ENCODE results near the gene GTF2A2. TPM values are rescaled to one million over a fixed set of nuclear protein-coding genes. Genes with fewer than 3 reads are reported as not detected.
A peak's percentile ranks its signal among the peaks of the same experiment; 100 is the strongest.

Gene GTF2A2
- total and polyA plus RNA-seq, 8 donors = 1.2 to 82.9 (median 26.5) TPM

DNA sequence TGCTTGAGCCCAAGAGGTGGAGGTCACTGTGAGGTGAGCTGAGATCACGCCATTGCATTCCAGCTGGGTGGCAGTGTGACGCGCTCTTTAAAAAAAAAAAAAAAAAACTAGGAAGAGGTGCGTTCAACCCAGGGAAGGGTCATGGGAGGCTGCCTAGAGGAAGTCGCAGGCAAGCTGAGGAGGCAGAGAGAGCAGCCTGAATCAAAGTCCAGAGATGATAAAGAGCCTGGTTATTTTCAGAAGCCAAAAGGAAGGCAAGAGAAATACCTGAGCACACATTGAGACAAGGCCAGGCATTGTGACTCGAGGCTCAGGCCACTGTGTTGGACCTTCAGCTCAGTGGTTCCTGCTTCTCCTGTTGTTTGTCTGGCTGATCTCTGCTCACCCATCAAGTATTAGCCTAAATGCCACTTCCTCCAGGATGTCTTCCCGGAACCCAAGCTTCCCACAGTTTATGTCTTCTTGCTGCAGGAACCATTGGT is 61.8 kb downstream of the GTF2A2 start:
- H3K4me1 ChIP-seq = peaks cover 10 to 35% (median 15%) of the 10 kb centered on the region in 4 donors
- 34 to 72% (median 46%) methylated on average over 7 of the region's 7 CpGs for WGBS, 5 donors
- H3K27ac ChIP-seq = peak overlapping the region in 4 of 5 donors; percentile 68 to 85 (median 74)
- H3K9me3 ChIP-seq = no peaks in the 10 kb centered on the region
- peak; percentile 49 to 74 for DNase-seq
- TF ChIP-seq POLR2A (IDR thresholded peaks at IDR 0.05) = no peak
- peak in 2 of 3 donors; percentile 39 to 55 for TF ChIP-seq POLR2AphosphoS5 (IDR thresholded peaks at IDR 0.05)
- H3K27me3 ChIP-seq = no peaks in the 10 kb centered on the region
- no peak overlapping the region for H3K4me3 ChIP-seq
- H3K36me3 ChIP-seq = no peaks in the 10 kb centered on the region
- intact Hi-C loops (cut with DNase I; ENCODE audit: low total_unique reads) = no loop called here

DNA sequence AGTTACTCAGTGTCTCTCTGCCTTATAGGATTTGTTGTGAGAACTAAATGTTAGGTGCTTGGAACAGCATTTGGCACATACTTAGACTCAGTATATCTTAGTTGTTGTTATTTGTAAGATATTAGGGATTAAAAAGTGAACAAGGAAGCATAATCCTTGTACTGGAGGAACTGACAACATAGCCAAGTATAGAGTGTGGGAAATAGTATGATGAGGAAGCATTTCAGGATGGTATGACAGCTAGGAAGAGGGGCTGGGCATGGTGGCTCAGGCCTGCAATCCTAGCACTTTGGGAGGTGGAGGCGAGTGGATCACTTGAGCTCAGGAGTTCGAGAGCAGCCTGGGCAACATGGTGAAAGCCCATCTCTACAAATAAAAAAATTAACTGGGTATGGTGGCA is 62.3 kb downstream of the GTF2A2 start:
- H3K9me3 ChIP-seq = no peaks in the 10 kb centered on the region
- intact Hi-C loops (cut with DNase I; ENCODE audit: low total_unique reads) = no loop called here
- H3K4me3 ChIP-seq = no peak overlapping the region
- TF ChIP-seq POLR2A (IDR thresholded peaks at IDR 0.05) = no peak
- no peak for TF ChIP-seq CTCF (IDR thresholded peaks at IDR 0.05)
- no peak for TF ChIP-seq POLR2AphosphoS5 (IDR thresholded peaks at IDR 0.05)
- no peak for TF ChIP-seq EP300 (IDR thresholded peaks at IDR 0.05)
- H3K36me3 ChIP-seq = no peaks in the 10 kb centered on the region
- 76 to 88% (median 85%) methylated on average over 2 of the region's 2 CpGs for WGBS, 5 donors
- no peaks in the 10 kb centered on the region for H3K27me3 ChIP-seq
- DNase-seq = no peak
- H3K27ac ChIP-seq = peak overlapping the region in 4 of 5 donors; percentile 68 to 85 (median 74)
- H3K4me1 ChIP-seq = peaks cover 10 to 40% (median 15%) of the 10 kb centered on the region in 4 donors

GRCh38 chr15:59594493-59594942 is 62.8 kb downstream of the GTF2A2 start:
- intact Hi-C loops (cut with DNase I; ENCODE audit: low total_unique reads) = no loop called here
- Histone ChIP-seq H3K36me3 (no peaks in the 10 kb centered on the region), H3K9me3 (no peaks in the 10 kb centered on the region), H3K27ac (peak overlapping the region in 4 of 5 donors; percentile 62 to 85 (median 71)), H3K4me1 (peaks cover 10 to 40% (median 15%) of the 10 kb centered on the region in 4 donors), H3K4me3 (no peak overlapping the region), H3K27me3 (no peaks in the 10 kb centered on the region)
- peak in 2 of 3 donors; percentile 57 to 73 for TF ChIP-seq POLR2AphosphoS5 (IDR thresholded peaks at IDR 0.05)
- TF ChIP-seq EP300 (IDR thresholded peaks at IDR 0.05) = no peak
- DNase-seq = peak in 1 of 2 donors; percentile 68
- 18 to 49% (median 31%) methylated on average over 3 of the region's 3 CpGs for WGBS, 5 donors

- Histone ChIP-seq H3K4me3 (no peak overlapping the region), H3K27me3 (no peaks in the 10 kb centered on the region), H3K36me3 (no peaks in the 10 kb centered on the region), H3K4me1 (peaks cover 9 to 45% (median 15%) of the 10 kb centered on the region in 4 donors), H3K27ac (peak overlapping the region in 3 of 5 donors; percentile 8 to 65 (median 65)), H3K9me3 (no peaks in the 10 kb centered on the region)
- peak in 1 of 2 donors; percentile 54 for DNase-seq
- WGBS, 5 donors = 18 to 34% (median 23%) methylated on average over 2 of the region's 2 CpGs
- TF ChIP-seq POLR2A (IDR thresholded peaks at IDR 0.05) (no peak), POLR2AphosphoS5 (IDR thresholded peaks at IDR 0.05) (no peak), CTCF (IDR thresholded peaks at IDR 0.05) (no peak), EP300 (IDR thresholded peaks at IDR 0.05) (no peak)
- intact Hi-C loops (cut with DNase I; ENCODE audit: low total_unique reads) = no loop called here
These were observed 66.0 kb downstream of the GTF2A2 start for GRCh38 chr15:59591356-59591755.

DNA sequence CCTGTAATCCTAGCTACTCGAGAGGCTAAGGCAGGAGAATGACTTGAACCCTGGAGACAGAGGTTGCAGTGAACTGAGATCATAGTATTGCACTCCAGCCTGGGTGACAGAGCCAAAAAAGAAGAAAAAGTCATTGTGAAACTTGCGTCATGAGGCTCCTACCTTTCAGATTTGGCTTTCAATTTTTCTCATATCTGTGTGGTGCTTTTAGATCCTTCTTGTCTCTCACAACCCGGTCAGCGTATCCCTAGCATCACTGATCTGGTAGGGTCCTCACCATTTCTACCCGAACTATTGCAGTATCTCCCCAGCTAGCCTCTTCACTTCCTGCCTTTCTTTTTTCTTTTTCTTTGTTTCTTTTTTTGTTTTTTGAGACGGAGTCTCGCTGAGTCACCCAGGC is 67.3 kb downstream of the GTF2A2 start:
- WGBS, 5 donors = 77 to 89% (median 80%) methylated on average over 7 of the region's 7 CpGs
- DNase-seq = no peak
- H3K36me3 ChIP-seq = no peaks in the 10 kb centered on the region
- no peak overlapping the region for H3K4me3 ChIP-seq
- intact Hi-C loops (cut with DNase I; ENCODE audit: low total_unique reads) = no loop called here
- peaks cover 2 to 36% (median 9%) of the 10 kb centered on the region in 4 donors for H3K4me1 ChIP-seq
- H3K27ac ChIP-seq = no peak overlapping the region
- H3K27me3 ChIP-seq = no peaks in the 10 kb centered on the region
- TF ChIP-seq POLR2A (IDR thresholded peaks at IDR 0.05) = no peak
- no peak for TF ChIP-seq EP300 (IDR thresholded peaks at IDR 0.05)
- no peak for TF ChIP-seq CTCF (IDR thresholded peaks at IDR 0.05)
- no peak for TF ChIP-seq POLR2AphosphoS5 (IDR thresholded peaks at IDR 0.05)
- no peaks in the 10 kb centered on the region for H3K9me3 ChIP-seq

Other genes with a start within 250 kb of the GTF2A2 start
- 1 to 10 TPM in 2 of 5 donors, under 1 TPM in 1, not detected in 2; 0.14 to 5.4 (median 2.2) TPM for gene FAM81A, start 219.3 kb downstream of the GTF2A2 start, total RNA-seq
- gene FAM81A, start 219.3 kb downstream of the GTF2A2 start, polyA plus RNA-seq = under 1 TPM; 0.31 to 0.93 (median 0.75) TPM
- 10 to 100 TPM in 4 of 5 donors, 1 to 10 TPM in 1; 4.8 to 22.0 (median 16.9) TPM for gene GCNT3, start 45.7 kb downstream of the GTF2A2 start, total RNA-seq
- gene GCNT3, start 45.7 kb downstream of the GTF2A2 start, polyA plus RNA-seq = 1 to 10 TPM; 4.9 to 8.2 (median 6.1) TPM
- 100 to 1,000 TPM in 3 of 5 donors, 10 to 100 TPM in 2; 15.2 to 194 (median 149) TPM for gene BNIP2, start 31.8 kb upstream of the GTF2A2 start, total RNA-seq
- 10 to 100 TPM; 23.7 to 30.9 (median 29.8) TPM for gene BNIP2, start 31.8 kb upstream of the GTF2A2 start, polyA plus RNA-seq

All from stomach (tissue), 9 donors.